ENCODE data around the gene USH2A.

The USH2A gene

GRCh38 chr1:215766521-215766920 is 656.7 kb downstream of the USH2A start:
- TF ChIP-seq CTCF (conservative IDR thresholded peaks at IDR 0.05; ENCODE audit: low read length) = no peak
- DNase-seq (ENCODE audit: low read depth) = no peak

DNA sequence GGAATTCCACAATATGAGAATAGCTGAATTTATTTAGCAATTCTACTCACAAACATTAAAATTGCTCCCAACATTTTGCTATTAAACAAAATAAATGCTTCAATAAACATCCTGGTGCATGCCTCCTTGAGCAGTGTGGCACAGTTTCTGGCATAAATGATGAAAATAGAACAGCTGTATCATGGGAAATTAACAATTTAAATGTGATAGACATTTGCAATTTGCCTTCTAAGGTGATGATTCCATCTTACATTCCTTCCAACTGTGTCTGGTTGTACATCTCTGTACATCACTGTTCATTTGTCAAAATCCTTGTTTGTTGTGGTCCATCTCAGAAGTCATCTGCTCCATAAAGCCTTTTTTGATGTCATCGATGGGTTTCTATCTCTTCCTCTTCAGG is 657.4 kb downstream of the USH2A start:
- no peak for TF ChIP-seq CTCF (conservative IDR thresholded peaks at IDR 0.05; ENCODE audit: low read length)
- DNase-seq (ENCODE audit: low read depth) = no peak
- H3K4me3 ChIP-seq (ENCODE audit: low read length) = no peak overlapping the region

More at GRCh38 chr1:215766521-215766920, 656.7 kb downstream of the USH2A start:
- H3K4me3 ChIP-seq (ENCODE audit: low read length) = no peak overlapping the region

DNA sequence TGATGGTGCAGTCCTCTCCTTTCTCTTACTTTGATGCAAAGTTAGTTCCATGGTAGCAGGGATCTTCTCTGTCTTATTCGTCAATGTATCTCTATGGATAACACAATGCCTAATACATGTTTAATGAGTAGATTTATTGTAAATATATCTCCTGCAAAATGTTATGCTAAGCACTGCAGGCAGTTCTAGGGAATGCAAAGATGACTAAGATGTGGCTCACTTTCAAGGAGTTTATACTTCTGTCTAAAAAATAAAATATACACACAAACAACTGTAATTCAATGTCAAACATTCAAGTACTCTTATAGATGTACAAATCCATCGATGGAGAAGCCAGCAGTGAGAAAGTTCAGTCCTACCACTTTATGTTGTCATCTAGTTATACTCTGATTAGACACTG is 661.8 kb downstream of the USH2A start:
- no peak for DNase-seq (ENCODE audit: low read depth)
- H3K4me3 ChIP-seq (ENCODE audit: low read length) = no peak overlapping the region
- no peak for TF ChIP-seq CTCF (conservative IDR thresholded peaks at IDR 0.05; ENCODE audit: low read length)

DNA sequence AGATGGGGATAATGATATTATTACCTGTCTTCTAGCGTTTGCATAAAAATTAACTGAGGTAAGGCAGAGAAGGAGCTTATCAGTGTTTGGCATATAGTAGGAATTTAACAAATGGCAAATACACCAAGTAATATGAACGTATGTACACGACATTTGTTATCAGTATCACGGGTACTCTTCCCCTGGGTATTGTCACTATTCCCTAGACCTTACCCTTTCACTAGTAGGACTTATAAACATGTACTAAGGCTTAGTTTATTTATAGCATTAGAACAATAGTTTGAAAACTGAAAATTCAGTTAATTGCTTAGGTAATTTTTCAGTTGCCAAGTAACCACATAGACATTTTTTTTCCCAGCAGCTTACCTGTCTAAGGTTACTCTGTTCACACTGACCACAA is 669.1 kb downstream of the USH2A start:
- no peak for DNase-seq (ENCODE audit: low read depth)
- no peak for TF ChIP-seq CTCF (conservative IDR thresholded peaks at IDR 0.05; ENCODE audit: low read length)
- no peak overlapping the region for H3K4me3 ChIP-seq (ENCODE audit: low read length)

DNA sequence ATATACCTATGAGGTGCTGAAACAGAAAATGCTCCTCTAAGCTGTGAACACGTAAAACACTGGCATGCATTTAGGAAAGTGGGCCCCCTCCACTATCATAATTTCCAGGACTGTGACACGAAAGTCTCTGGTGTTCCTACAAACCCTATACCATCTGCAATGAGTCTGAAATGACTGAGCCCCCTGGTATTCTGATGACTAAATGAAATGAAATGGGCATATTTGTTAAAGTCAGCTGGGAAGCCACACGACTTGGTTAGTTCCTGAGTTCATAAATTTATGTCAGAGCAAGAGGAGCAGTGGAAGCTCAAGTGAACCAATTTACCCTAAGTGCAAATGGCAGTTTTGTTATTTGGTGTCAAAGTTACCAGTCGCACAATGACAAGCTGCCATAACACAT is 673.8 kb downstream of the USH2A start:
- peak; percentile 72 for DNase-seq (ENCODE audit: low read depth)
- H3K4me3 ChIP-seq (ENCODE audit: low read length) = no peak overlapping the region
- TF ChIP-seq CTCF (conservative IDR thresholded peaks at IDR 0.05; ENCODE audit: low read length) = no peak

GRCh38 chr1:215748431-215748830 is 674.8 kb downstream of the USH2A start:
- no peak for TF ChIP-seq CTCF (conservative IDR thresholded peaks at IDR 0.05; ENCODE audit: low read length)
- DNase-seq (ENCODE audit: low read depth) = peak; percentile 5
- no peak overlapping the region for H3K4me3 ChIP-seq (ENCODE audit: low read length)

- TF ChIP-seq CTCF (conservative IDR thresholded peaks at IDR 0.05; ENCODE audit: low read length) = no peak
- H3K4me3 ChIP-seq (ENCODE audit: low read length) = no peak overlapping the region
- DNase-seq (ENCODE audit: low read depth) = peak; percentile 9
Observed at GRCh38 chr1:215744419-215744818, 678.8 kb downstream of the USH2A start.
